Ascending aorta (tissue), 2 donors: Measurements from ENCODE around the gene ZNF593. TPM values are rescaled to one million over a fixed set of nuclear protein-coding genes. Genes with fewer than 3 reads are reported as not detected.

ENCODE experiments used
- DNase-seq, 2 donors: peaks; one replicate each; pipeline ENCODE4 v3.0.0-alpha.2; 2019; ENCODE audit warnings: low spot score in 2 of 2
- H3K27ac ChIP-seq, 2 donors: fragments of 200-600 bp; sonication (generic); one replicate each; pipeline ENCODE4 v1.5.1; 2016 to 2017; ENCODE audit warnings: mild to moderate bottlenecking in 1 of 2
- H3K27me3 ChIP-seq: fragments of 200-600 bp; sonication (generic); one replicate; pipeline ENCODE4 v1.5.1; 2017
- H3K36me3 ChIP-seq, 2 donors: fragments of 200-600 bp; sonication (generic); one replicate each; pipeline ENCODE4 v1.5.1; 2016
- H3K4me1 ChIP-seq, 2 donors: fragments of 200-600 bp; sonication (generic); one replicate each; pipeline ENCODE4 v1.5.1; 2016 to 2017; ENCODE audit warnings: mild to moderate bottlenecking in 1 of 2
- H3K4me3 ChIP-seq, 2 donors: fragments of 200-600 bp; sonication (generic); one replicate each; pipeline ENCODE4 v1.5.1; 2016 to 2017; ENCODE audit warnings: mild to moderate bottlenecking in 1 of 2
- H3K9me3 ChIP-seq, 2 donors: fragments of 200-600 bp; sonication (generic); one replicate each; pipeline ENCODE4 v1.5.1; 2016
- intact Hi-C: fragments of 100-400 bp; cut with DNase I; formaldehyde crosslinking; loops from one replicate; pipeline ENCODE4 v1.15.1; 2023
- total RNA-seq: library from RNA; depleted of rRNA; stranded (reverse); fragments of >200 nt; gene quantifications from one replicate; pipeline ENCODE4 v1.1.0, GENCODE V29; 2016
- TF ChIP-seq, protein P1 (sequence below), 3 experiments: fragments of 200-600 bp in 2 of 3; fragments of 450-650 bp in 1 of 3; sonication (generic) in 2 of 3; IDR thresholded peaks; one replicate each; pipeline ENCODE4 v1.5.1; 2016 to 2019; ENCODE audit warnings: antibody characterized with exemption in 3 of 3, mild to moderate bottlenecking in 1 of 3, moderate library complexity in 1 of 3

ZNF593 gene
- total RNA-seq, 1 donor from 2014 or later, result 90.0 TPM

DNA sequence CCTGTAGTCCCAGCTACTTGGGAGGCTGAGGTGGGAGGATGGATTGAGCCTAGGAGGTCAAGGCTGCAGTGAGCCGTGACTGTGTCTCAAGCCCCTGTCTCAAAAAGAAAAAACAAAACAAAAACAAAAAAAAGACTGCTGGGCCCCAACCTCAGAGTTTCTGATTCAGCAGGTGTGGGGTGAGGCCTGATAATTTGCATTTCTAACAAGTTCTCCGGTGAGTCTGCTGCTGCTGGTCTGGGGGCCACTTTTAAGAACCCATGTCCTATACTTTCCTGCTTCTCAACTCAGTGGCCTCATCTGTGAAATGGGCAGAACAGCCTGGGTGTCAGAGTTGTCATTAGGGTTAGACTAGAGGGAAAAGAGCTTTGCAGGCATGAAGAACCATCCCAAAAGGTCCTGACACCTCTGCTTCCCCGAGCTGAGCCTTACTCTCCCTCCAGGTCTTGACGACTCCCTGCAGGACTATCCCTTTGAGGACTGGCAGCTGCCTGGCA lies 10.3 kb downstream of the ZNF593 start:
- intact Hi-C loops, result no loop called here
- Histone ChIP-seq H3K9me3 (no peaks in the 10 kb centered on the region), H3K36me3 (no peaks in the 10 kb centered on the region), H3K27ac (no peak overlapping the region), H3K4me3 (no peak overlapping the region), H3K4me1 (no peaks in the 10 kb centered on the region), H3K27me3 (no peaks in the 10 kb centered on the region)
- no peak for DNase-seq
- TF ChIP-seq, protein P1, sequence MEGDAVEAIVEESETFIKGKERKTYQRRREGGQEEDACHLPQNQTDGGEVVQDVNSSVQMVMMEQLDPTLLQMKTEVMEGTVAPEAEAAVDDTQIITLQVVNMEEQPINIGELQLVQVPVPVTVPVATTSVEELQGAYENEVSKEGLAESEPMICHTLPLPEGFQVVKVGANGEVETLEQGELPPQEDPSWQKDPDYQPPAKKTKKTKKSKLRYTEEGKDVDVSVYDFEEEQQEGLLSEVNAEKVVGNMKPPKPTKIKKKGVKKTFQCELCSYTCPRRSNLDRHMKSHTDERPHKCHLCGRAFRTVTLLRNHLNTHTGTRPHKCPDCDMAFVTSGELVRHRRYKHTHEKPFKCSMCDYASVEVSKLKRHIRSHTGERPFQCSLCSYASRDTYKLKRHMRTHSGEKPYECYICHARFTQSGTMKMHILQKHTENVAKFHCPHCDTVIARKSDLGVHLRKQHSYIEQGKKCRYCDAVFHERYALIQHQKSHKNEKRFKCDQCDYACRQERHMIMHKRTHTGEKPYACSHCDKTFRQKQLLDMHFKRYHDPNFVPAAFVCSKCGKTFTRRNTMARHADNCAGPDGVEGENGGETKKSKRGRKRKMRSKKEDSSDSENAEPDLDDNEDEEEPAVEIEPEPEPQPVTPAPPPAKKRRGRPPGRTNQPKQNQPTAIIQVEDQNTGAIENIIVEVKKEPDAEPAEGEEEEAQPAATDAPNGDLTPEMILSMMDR (IDR thresholded peaks at IDR 0.05), result no peak

- H3K4me3 ChIP-seq, result no peak overlapping the region
- no peaks in the 10 kb centered on the region for H3K36me3 ChIP-seq
- H3K4me1 ChIP-seq, result no peaks in the 10 kb centered on the region
- H3K9me3 ChIP-seq, result no peaks in the 10 kb centered on the region
- DNase-seq, result no peak
- intact Hi-C loops, result no loop called here
- no peaks in the 10 kb centered on the region for H3K27me3 ChIP-seq
- H3K27ac ChIP-seq, result no peak overlapping the region
- TF ChIP-seq, protein P1 (IDR thresholded peaks at IDR 0.05), result no peak
Measured at GRCh38 chr1:26181586-26182382, 12.1 kb downstream of the ZNF593 start.

DNA sequence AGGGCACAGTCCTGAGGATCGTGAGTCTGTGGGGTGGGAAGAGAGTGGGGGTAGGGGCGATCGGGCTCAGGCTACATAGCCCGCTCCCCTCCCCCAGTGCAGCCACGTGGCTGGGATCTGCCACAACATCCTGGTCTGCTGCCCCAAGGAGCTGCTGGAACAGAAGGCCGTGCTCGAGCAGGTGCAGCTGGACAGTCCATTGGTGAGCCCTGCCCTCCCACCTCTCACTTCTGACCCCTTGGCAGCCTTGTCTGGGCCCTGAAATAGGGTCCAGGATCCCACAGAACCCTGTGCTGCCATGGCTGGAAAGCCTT lies 12.6 kb downstream of the ZNF593 start:
- DNase-seq, result no peak
- no peaks in the 10 kb centered on the region for H3K36me3 ChIP-seq
- H3K4me3 ChIP-seq, result no peak overlapping the region
- TF ChIP-seq, protein P1 (IDR thresholded peaks at IDR 0.05), result no peak
- intact Hi-C loops, result no loop called here
- no peaks in the 10 kb centered on the region for H3K27me3 ChIP-seq
- H3K9me3 ChIP-seq, result no peaks in the 10 kb centered on the region
- H3K27ac ChIP-seq, result no peak overlapping the region
- no peaks in the 10 kb centered on the region for H3K4me1 ChIP-seq

DNA sequence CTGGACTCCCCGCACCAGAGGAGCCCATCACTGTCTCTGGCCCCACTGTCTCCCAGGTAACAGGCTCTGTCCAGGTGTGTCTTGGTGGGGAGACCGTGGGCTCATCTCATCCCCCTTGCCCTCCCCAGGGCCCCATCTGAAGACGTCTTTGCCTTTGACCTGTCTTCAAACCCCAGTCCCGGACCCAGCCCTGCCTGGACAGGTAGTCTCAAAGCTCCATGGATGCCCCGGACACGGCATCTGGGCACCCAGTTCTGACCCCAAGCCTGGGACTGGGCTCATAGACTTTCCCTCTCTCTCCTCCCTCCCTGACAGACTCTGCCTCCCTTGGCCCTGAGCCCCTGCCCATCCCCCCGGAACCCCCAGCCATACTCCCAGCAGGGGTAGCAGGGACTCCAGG lies 14.4 kb downstream of the ZNF593 start:
- H3K4me1 ChIP-seq, result no peaks in the 10 kb centered on the region
- no peak overlapping the region for H3K27ac ChIP-seq
- TF ChIP-seq, protein P1 (IDR thresholded peaks at IDR 0.05), result no peak
- intact Hi-C loops, result no loop called here
- H3K9me3 ChIP-seq, result no peaks in the 10 kb centered on the region
- H3K27me3 ChIP-seq, result no peaks in the 10 kb centered on the region
- no peak overlapping the region for H3K4me3 ChIP-seq
- peaks cover 0 to under 1% of the 10 kb centered on the region in 2 donors for H3K36me3 ChIP-seq
- DNase-seq, result no peak

GRCh38 chr1:26184883-26185282 lies 15.2 kb downstream of the ZNF593 start:
- no peaks in the 10 kb centered on the region for H3K9me3 ChIP-seq
- TF ChIP-seq, protein P1 (IDR thresholded peaks at IDR 0.05), result no peak
- H3K27me3 ChIP-seq, result no peaks in the 10 kb centered on the region
- no peaks in the 10 kb centered on the region for H3K4me1 ChIP-seq
- no peak overlapping the region for H3K4me3 ChIP-seq
- H3K36me3 ChIP-seq, result peaks cover 0 to 2% of the 10 kb centered on the region in 2 donors
- H3K27ac ChIP-seq, result no peak overlapping the region
- intact Hi-C loops, result no loop called here
- no peak for DNase-seq
